Activated CD8-positive, alpha-beta T cell treated with anti-CD3 and anti-CD28 coated beads, Interleukin-2, amount 10 ng/mL, durations not matched to agents 7 days and 5 days (primary cell): ENCODE measurements around the gene GBF1. TPM values are rescaled to one million over a fixed set of nuclear protein-coding genes. Genes with fewer than 3 reads are reported as not detected.

Experiments used
- ATAC-seq: fragments of 150-1000 bp; cut with Tn5 transposase; one replicate; pipeline ENCODE4 v1.10.0; 2021; ENCODE audit warnings: moderate library complexity
- CTCF ChIA-PET: fragments of 350-600 bp; sonication (Branson Sonifier 250); formaldehyde crosslinking; loops from one replicate; lab custom pipeline; 2021; ENCODE audit warnings: antibody characterized with exemption; lab: Charles Lee
- POLR2A ChIA-PET: fragments of 350-600 bp; sonication (Branson Sonifier 250); formaldehyde crosslinking; loops from one replicate; lab custom pipeline; 2021; ENCODE audit warnings: antibody characterized with exemption; lab: Charles Lee
- DNase-seq: peaks from one replicate; pipeline ENCODE4 v3.0.0-alpha.2; 2020
- H3K27ac Mint-ChIP-seq: one replicate; pipeline ENCODE4 v1.8.0; 2021; ENCODE audit warnings: mild to moderate bottlenecking, mixed read lengths
- H3K27me3 Mint-ChIP-seq: one replicate; pipeline ENCODE4 v1.8.0; 2021; ENCODE audit warnings: low read depth, mixed read lengths
- H3K36me3 Mint-ChIP-seq: one replicate; pipeline ENCODE4 v1.8.0; 2021; ENCODE audit warnings: low read depth, mixed read lengths
- H3K4me1 Mint-ChIP-seq: one replicate; pipeline ENCODE4 v1.8.0; 2021; ENCODE audit warnings: low read depth, mixed read lengths
- H3K4me3 Mint-ChIP-seq: one replicate; pipeline ENCODE4 v1.8.0; 2021; ENCODE audit warnings: mild to moderate bottlenecking, mixed read lengths
- H3K9me3 Mint-ChIP-seq: one replicate; pipeline ENCODE4 v1.8.0; 2022; ENCODE audit warnings: mixed read lengths; ENCODE audit not compliant: insufficient read depth
- total RNA-seq, 2 experiments: library from RNA; stranded (reverse); gene quantifications; one replicate each; pipeline ENCODE4 v1.2.3, GENCODE V29; 2021

The GBF1 gene
- total RNA-seq, 2 experiments from 2014 or later: 39.8 to 42.9 TPM

- no peaks in the 10 kb centered on the region for H3K9me3 Mint-ChIP-seq
- H3K4me3 Mint-ChIP-seq: peak overlapping the region; percentile 94
- peaks cover 15% of the 10 kb centered on the region for H3K36me3 Mint-ChIP-seq
- H3K27me3 Mint-ChIP-seq: peaks cover 14% of the 10 kb centered on the region
- POLR2A ChIA-PET: interaction anchor here (0.6 to 5.6 kb wide), 10 partner anchors 10 to 81 kb away, joined by 3 to 75 read pairs (median 6); partner anchors contain the start of genes ACTR1A, C10orf95, CUEDC2 and NFKB2
- H3K27ac Mint-ChIP-seq: peak overlapping the region; percentile 93
- peak; percentile 12 for ATAC-seq
- CTCF ChIA-PET: interaction anchor here (0.7 to 4.8 kb wide), 14 partner anchors 9 to 191 kb away, joined by 3 to 52 read pairs (median 12); partner anchors contain the start of genes C10orf95, CUEDC2, NFKB2 and SUFU
- H3K4me1 Mint-ChIP-seq: peaks cover 42% of the 10 kb centered on the region
- peak; percentile 48 for DNase-seq
Measured at GRCh38 chr10:102421757-102422512, 176.6 kb downstream of the GBF1 start.

- DNase-seq: peak; percentile 63
- Mint-ChIP-seq H3K9me3 (no peaks in the 10 kb centered on the region), H3K4me3 (peak overlapping the region; percentile 94), H3K27ac (peak overlapping the region; percentile 73), H3K4me1 (peaks cover 42% of the 10 kb centered on the region), H3K27me3 (peaks cover 12% of the 10 kb centered on the region), H3K36me3 (peaks cover 15% of the 10 kb centered on the region)
- ATAC-seq: peak; percentile 3
- CTCF ChIA-PET: interaction anchor here (0.6 to 4.8 kb wide), 17 partner anchors 9 to 192 kb away, joined by 3 to 52 read pairs (median 7); partner anchors contain the start of genes C10orf95, CUEDC2, NFKB2 and SUFU
- POLR2A ChIA-PET: interaction anchor here (0.8 to 5.6 kb wide), 7 partner anchors 12 to 80 kb away, joined by 3 to 75 read pairs (median 4); partner anchors contain the start of genes ACTR1A, C10orf95, CUEDC2 and NFKB2
Measured at GRCh38 chr10:102422545-102423129, 177.3 kb downstream of the GBF1 start.

GRCh38 chr10:102423372-102423968 is 178.1 kb downstream of the GBF1 start:
- DNase-seq: no peak
- H3K4me1 Mint-ChIP-seq: peaks cover 41% of the 10 kb centered on the region
- peaks cover 5% of the 10 kb centered on the region for H3K27me3 Mint-ChIP-seq
- no peaks in the 10 kb centered on the region for H3K9me3 Mint-ChIP-seq
- no peak for ATAC-seq
- H3K4me3 Mint-ChIP-seq: no peak overlapping the region
- ChIA-PET POLR2A (interaction anchor here (1.6 to 5.6 kb wide), 4 partner anchors 11 to 27 kb away, joined by 4 to 75 read pairs (median 47); partner anchors contain the start of genes C10orf95, CUEDC2 and NFKB2), CTCF (interaction anchor here (0.6 to 4.8 kb wide), 13 partner anchors 9 to 254 kb away, joined by 3 to 52 read pairs (median 16); partner anchors contain the start of genes C10orf95, CUEDC2, NFKB2 and SUFU)
- H3K36me3 Mint-ChIP-seq: peaks cover 15% of the 10 kb centered on the region
- H3K27ac Mint-ChIP-seq: peak overlapping the region; percentile 34

GRCh38 chr10:102424145-102424544 is 178.8 kb downstream of the GBF1 start:
- POLR2A ChIA-PET: interaction anchor here (1.6 to 5.6 kb wide), 4 partner anchors 10 to 27 kb away, joined by 4 to 75 read pairs (median 47); partner anchors contain the start of genes C10orf95, CUEDC2 and NFKB2

GRCh38 chr10:102424916-102425315 is 179.6 kb downstream of the GBF1 start:
- ChIA-PET CTCF (interaction anchor here (0.8 to 1.1 kb wide), 4 partner anchors 21 to 194 kb away, joined by 3 read pairs; no protein-coding TSS in a partner anchor), POLR2A (interaction anchor here (5.6 kb wide), 1 partner anchor 28 kb away, joined by 68 read pairs; the partner anchor contains the start of gene NFKB2)
- H3K4me1 Mint-ChIP-seq: peaks cover 28% of the 10 kb centered on the region
- H3K9me3 Mint-ChIP-seq: no peaks in the 10 kb centered on the region
- DNase-seq (no peak), ATAC-seq (no peak)
- no peak overlapping the region for H3K27ac Mint-ChIP-seq
- H3K27me3 Mint-ChIP-seq: no peaks in the 10 kb centered on the region
- peaks cover 15% of the 10 kb centered on the region for H3K36me3 Mint-ChIP-seq
- H3K4me3 Mint-ChIP-seq: no peak overlapping the region

More at GRCh38 chr10:102424145-102424544, 178.8 kb downstream of the GBF1 start:
- ATAC-seq (no peak), DNase-seq (no peak)
- H3K9me3 Mint-ChIP-seq: no peaks in the 10 kb centered on the region
- peaks cover 15% of the 10 kb centered on the region for H3K36me3 Mint-ChIP-seq
- H3K27ac Mint-ChIP-seq: no peak overlapping the region
- H3K4me1 Mint-ChIP-seq: peaks cover 36% of the 10 kb centered on the region
- CTCF ChIA-PET: interaction anchor here (0.8 to 4.8 kb wide), 5 partner anchors 21 to 254 kb away, joined by 3 to 52 read pairs (median 3); no protein-coding TSS in a partner anchor
- no peak overlapping the region for H3K4me3 Mint-ChIP-seq
- H3K27me3 Mint-ChIP-seq: peaks cover 1% of the 10 kb centered on the region

- H3K9me3 Mint-ChIP-seq: no peaks in the 10 kb centered on the region
- no peak for ATAC-seq
- no peak overlapping the region for H3K27ac Mint-ChIP-seq
- no peaks in the 10 kb centered on the region for H3K27me3 Mint-ChIP-seq
- ChIA-PET POLR2A (interaction anchor here (1.2 kb wide), 1 partner anchor 25 kb away, joined by 3 read pairs; the partner anchor contains the start of gene C10orf95), CTCF (interaction anchor here (1.0 kb wide), 1 partner anchor 26 kb away, joined by 3 read pairs; no protein-coding TSS in a partner anchor)
- H3K4me3 Mint-ChIP-seq: no peak overlapping the region
- H3K36me3 Mint-ChIP-seq: peaks cover 15% of the 10 kb centered on the region
- H3K4me1 Mint-ChIP-seq: peaks cover 23% of the 10 kb centered on the region
- DNase-seq: no peak
Measured at GRCh38 chr10:102425444-102425843, 180.1 kb downstream of the GBF1 start.

- ChIA-PET CTCF (interaction anchor here (0.8 to 1.3 kb wide), 4 partner anchors 9 to 198 kb away, joined by 3 read pairs; no protein-coding TSS in a partner anchor), POLR2A (interaction anchor here (1.2 kb wide), 1 partner anchor 9 kb away, joined by 6 read pairs; no protein-coding TSS in a partner anchor)
- Mint-ChIP-seq H3K27ac (no peak overlapping the region), H3K4me3 (no peak overlapping the region), H3K4me1 (peaks cover 26% of the 10 kb centered on the region), H3K27me3 (no peaks in the 10 kb centered on the region), H3K36me3 (peaks cover 15% of the 10 kb centered on the region), H3K9me3 (no peaks in the 10 kb centered on the region)
- no peak for DNase-seq
- ATAC-seq: no peak
Measured at GRCh38 chr10:102426803-102427287, 181.5 kb downstream of the GBF1 start.

GRCh38 chr10:102429468-102429867 is 184.1 kb downstream of the GBF1 start:
- no peak for ATAC-seq
- Mint-ChIP-seq H3K27ac (no peak overlapping the region), H3K9me3 (no peaks in the 10 kb centered on the region), H3K36me3 (peaks cover 4% of the 10 kb centered on the region), H3K27me3 (no peaks in the 10 kb centered on the region), H3K4me3 (no peak overlapping the region), H3K4me1 (peaks cover 28% of the 10 kb centered on the region)
- no peak for DNase-seq
- POLR2A ChIA-PET: no interaction called here
- CTCF ChIA-PET: no interaction called here

- no peak for ATAC-seq
- Mint-ChIP-seq H3K4me3 (peak overlapping the region; percentile 95), H3K4me1 (peaks cover 43% of the 10 kb centered on the region), H3K36me3 (peaks cover 8% of the 10 kb centered on the region), H3K27ac (peak overlapping the region; percentile 94), H3K9me3 (no peaks in the 10 kb centered on the region), H3K27me3 (no peaks in the 10 kb centered on the region)
- ChIA-PET POLR2A (interaction anchor here (1.1 to 7.1 kb wide), 5 partner anchors 10 to 72 kb away, joined by 3 to 81 read pairs (median 12); partner anchors contain the start of genes C10orf95, FBXL15, NFKB2 and SUFU), CTCF (interaction anchor here (1.0 to 5.5 kb wide), 8 partner anchors 10 to 262 kb away, joined by 3 to 36 read pairs (median 5); partner anchors contain the start of gene FBXL15)
- DNase-seq: no peak
Measured at GRCh38 chr10:102431452-102432124, 186.3 kb downstream of the GBF1 start.
